ENCODE measurements around the gene PALM3.

DNA sequence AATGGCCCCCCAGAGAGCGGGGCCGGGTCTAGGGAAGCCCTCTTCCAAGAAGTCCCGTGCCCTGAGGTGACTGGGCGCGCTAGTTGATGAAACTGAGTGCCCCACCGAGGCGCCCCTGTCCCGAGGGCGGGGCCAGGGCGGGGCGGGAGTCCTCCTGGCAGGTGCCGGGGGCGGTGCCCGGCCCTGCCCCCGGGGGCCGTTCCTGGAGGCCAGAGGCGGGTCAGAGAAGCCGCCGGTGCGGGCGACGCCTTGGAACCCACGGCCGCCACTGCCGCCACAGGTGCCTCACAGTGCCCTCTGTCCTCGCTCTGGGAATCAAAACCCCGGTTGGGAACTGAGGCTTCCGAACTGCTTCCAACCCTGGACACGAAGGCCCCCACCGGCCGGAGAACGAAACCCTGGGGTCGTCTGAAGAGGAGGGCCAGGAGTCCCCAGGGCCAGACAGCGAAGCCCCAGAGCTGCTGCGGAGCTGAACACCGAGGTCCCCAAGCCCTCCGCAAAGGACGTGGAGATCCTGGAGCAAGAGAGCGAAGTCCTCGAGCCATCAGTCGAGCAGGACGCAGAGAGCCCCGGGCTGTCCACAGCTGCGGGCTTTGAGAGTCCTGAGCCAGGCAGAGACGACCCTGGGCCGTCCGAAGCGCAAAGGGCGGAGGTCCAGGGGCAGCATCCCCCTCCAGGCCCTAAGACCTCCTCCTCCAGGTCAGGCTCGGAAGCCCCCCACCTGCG is 10.8 kb upstream of the PALM3 start, which contains the start of gene MISP3:
- TF ChIP-seq, protein P1, sequence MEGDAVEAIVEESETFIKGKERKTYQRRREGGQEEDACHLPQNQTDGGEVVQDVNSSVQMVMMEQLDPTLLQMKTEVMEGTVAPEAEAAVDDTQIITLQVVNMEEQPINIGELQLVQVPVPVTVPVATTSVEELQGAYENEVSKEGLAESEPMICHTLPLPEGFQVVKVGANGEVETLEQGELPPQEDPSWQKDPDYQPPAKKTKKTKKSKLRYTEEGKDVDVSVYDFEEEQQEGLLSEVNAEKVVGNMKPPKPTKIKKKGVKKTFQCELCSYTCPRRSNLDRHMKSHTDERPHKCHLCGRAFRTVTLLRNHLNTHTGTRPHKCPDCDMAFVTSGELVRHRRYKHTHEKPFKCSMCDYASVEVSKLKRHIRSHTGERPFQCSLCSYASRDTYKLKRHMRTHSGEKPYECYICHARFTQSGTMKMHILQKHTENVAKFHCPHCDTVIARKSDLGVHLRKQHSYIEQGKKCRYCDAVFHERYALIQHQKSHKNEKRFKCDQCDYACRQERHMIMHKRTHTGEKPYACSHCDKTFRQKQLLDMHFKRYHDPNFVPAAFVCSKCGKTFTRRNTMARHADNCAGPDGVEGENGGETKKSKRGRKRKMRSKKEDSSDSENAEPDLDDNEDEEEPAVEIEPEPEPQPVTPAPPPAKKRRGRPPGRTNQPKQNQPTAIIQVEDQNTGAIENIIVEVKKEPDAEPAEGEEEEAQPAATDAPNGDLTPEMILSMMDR (conservative IDR thresholded peaks at IDR 0.05): no peak
- TF ChIP-seq ZFX (IDR thresholded peaks at IDR 0.05): no peak

All from C4-2B (cell line).